SJSA1 (cell line): ENCODE measurements around the gene LMO4. TPM values are rescaled to one million over a fixed set of nuclear protein-coding genes. Genes with fewer than 3 reads are reported as not detected.

ENCODE experiments used
- DNase-seq, 2 experiments: peaks; one replicate each; pipeline ENCODE4 v3.0.0-alpha.2; 2015 to 2020; ENCODE audit warnings: low spot score in 2 of 2, low read depth in 1 of 2
- H3K27ac ChIP-seq: fragments of 250-450 bp; sonication (Bioruptor Pico); 2 replicates; pipeline ENCODE4 v1.5.1; 2020; ENCODE audit warnings: mild to moderate bottlenecking, moderate library complexity
- H3K27me3 ChIP-seq: fragments of 250-450 bp; sonication (Bioruptor Pico); replicated peaks from 2 replicates; pipeline ENCODE4 v1.5.1; 2020; ENCODE audit warnings: mild to moderate bottlenecking, moderate library complexity
- H3K36me3 ChIP-seq: fragments of 250-450 bp; sonication (Bioruptor Pico); 2 replicates; pipeline ENCODE4 v1.5.1; 2020; ENCODE audit warnings: mild to moderate bottlenecking
- H3K4me1 ChIP-seq: fragments of 250-450 bp; sonication (Bioruptor Pico); replicated peaks from 2 replicates; pipeline ENCODE4 v1.6.1; 2021; ENCODE audit warnings: mild to moderate bottlenecking
- H3K4me3 ChIP-seq: fragments of 250-450 bp; sonication (Bioruptor Pico); 2 replicates; pipeline ENCODE4 v1.5.1; 2020; ENCODE audit warnings: mild to moderate bottlenecking
- H3K9me3 ChIP-seq: fragments of 250-450 bp; sonication (Bioruptor Pico); replicated peaks from 2 replicates; pipeline ENCODE4 v1.5.1; 2020; ENCODE audit warnings: mild to moderate bottlenecking
- total RNA-seq: library from RNA; depleted of rRNA; stranded (reverse); fragments of >200 nt; shearing (Covaris generic); gene quantifications from 2 replicates; pipeline ENCODE4 v1.2.3, GENCODE V29; 2014

LMO4 gene
- total RNA-seq, 1 experiment from 2014 or later, result 70.5 TPM

DNA sequence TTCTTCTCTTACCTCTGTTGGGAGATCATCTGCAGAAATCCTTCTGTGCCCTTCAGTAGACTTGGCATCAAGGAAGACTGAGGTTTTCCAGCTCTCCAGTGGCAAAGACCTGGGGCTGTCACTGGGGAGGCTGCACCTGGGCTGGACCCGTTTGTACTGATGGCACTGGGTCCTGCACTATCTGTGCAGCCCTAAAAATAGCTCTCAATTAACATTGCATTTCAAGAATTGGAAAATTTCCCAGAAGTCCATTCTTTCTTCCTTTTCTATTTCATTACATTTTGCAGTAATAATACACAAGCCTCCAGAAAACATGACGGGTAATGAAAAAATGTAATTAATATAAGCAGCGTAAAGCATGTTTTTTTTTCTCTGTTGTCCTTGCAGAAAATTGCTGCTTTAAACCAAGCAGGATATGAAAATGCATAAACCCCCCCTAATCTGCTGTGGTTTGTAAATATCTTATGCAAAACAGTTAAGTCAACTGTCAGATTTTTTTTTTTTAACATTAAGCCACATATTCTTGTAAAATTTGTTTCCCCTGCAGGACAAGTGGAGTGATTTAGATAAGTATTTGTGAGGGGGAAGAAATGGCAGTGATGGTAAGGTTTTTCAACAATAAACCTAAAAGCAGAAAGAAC lies 64.9 kb downstream of the LMO4 start:
- Histone ChIP-seq H3K4me1 (0 out of 2 replicates have a peak, but pooled peaks cover 8% of the 10 kb centered on the region), H3K27me3 (no peaks in the 10 kb centered on the region), H3K9me3 (no peaks in the 10 kb centered on the region), H3K4me3 (no peak overlapping the region), H3K36me3 (no peaks in the 10 kb centered on the region), H3K27ac (no peak overlapping the region)
- DNase-seq, result no peak

DNA sequence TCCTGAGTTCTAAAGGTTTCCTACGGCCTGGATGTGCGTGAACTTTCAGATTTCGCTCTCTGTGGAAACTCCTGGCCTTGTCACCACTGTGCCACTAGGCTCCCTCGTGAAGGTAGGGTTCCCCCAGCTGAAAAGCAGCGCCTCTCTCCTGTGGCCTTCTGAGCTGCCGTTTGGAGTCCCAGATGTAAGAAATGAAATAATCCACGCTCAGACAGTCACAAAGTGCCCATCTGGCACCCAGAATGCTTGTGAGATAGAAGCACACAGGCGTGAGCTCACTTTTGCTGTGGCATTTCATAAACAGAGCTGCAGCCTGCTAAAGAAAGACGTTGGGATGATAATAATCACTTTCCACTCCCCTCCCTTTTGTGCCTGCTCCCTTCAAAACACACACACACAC lies 65.8 kb downstream of the LMO4 start:
- Histone ChIP-seq H3K4me3 (no peak overlapping the region), H3K9me3 (no peaks in the 10 kb centered on the region), H3K27ac (no peak overlapping the region), H3K4me1 (0 out of 2 replicates have a peak, but pooled peaks cover 8% of the 10 kb centered on the region), H3K27me3 (no peaks in the 10 kb centered on the region), H3K36me3 (no peaks in the 10 kb centered on the region)
- DNase-seq, result no peak

DNA sequence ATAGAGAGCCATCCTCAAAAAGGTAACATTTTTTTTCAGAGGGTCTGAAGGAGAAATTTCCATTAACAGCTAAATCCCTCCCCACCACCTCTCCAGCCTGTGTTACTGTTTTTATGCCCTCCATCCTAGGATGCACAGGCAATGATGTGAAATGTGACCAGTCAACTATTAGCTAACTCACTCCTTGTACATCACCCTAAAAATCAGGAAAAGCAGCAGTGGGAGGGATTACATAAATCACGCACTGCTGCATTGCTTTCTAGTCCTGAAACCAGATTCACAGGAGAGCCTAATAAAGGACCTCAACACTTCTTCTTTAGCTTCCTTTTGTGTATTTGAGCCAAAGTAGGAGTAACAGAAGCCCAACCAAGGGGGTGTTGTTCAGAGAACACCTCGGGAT lies 66.3 kb downstream of the LMO4 start:
- no peak for DNase-seq
- Histone ChIP-seq H3K36me3 (no peaks in the 10 kb centered on the region), H3K9me3 (no peaks in the 10 kb centered on the region), H3K4me1 (0 out of 2 replicates have a peak, but pooled peaks cover 8% of the 10 kb centered on the region), H3K27me3 (no peaks in the 10 kb centered on the region), H3K27ac (no peak overlapping the region), H3K4me3 (no peak overlapping the region)
